Measurements from ENCODE around the gene TCFL5.

Gene TCFL5

DNA sequence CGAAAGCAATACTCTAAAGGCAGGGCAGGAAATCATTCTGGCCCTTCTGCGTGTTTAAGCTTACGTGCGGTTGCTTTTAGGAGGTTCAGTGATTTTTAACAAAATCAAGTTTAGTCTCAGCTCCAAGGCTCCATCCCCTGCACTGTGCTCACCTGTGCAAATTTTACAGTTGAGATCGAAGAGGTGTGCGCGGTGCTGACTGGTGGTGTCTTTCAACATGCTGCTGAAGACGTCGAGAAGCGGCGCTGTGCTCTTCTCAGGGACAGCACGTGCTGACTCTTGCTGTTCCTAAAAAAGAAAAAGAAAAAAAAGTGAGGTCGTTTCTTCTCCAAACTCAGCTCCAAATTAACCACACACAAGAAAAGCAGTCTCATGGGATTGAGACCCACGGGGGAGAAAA is 32.6 kb upstream of the TCFL5 start:
- DNase-seq: no peak

DNA sequence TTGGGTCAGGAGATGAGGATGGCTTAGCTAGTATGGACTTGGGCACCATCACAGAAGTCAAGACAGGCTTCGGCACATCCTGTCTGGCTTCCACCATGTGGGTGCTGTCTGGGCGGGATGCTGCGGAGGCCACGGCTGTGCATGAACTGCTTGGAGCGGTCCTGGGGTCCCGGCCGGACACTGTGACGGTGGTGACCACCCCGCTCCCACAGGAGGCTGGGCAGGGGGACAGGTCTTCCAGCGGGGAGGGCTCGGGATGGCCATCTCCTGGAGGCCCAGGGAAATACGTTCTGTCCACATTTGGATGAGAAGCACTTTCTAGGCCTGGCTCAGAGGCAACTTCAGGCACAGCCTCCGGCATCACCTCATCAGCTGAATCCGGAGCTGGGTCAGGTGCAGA is 32.1 kb upstream of the TCFL5 start:
- DNase-seq: no peak

DNA sequence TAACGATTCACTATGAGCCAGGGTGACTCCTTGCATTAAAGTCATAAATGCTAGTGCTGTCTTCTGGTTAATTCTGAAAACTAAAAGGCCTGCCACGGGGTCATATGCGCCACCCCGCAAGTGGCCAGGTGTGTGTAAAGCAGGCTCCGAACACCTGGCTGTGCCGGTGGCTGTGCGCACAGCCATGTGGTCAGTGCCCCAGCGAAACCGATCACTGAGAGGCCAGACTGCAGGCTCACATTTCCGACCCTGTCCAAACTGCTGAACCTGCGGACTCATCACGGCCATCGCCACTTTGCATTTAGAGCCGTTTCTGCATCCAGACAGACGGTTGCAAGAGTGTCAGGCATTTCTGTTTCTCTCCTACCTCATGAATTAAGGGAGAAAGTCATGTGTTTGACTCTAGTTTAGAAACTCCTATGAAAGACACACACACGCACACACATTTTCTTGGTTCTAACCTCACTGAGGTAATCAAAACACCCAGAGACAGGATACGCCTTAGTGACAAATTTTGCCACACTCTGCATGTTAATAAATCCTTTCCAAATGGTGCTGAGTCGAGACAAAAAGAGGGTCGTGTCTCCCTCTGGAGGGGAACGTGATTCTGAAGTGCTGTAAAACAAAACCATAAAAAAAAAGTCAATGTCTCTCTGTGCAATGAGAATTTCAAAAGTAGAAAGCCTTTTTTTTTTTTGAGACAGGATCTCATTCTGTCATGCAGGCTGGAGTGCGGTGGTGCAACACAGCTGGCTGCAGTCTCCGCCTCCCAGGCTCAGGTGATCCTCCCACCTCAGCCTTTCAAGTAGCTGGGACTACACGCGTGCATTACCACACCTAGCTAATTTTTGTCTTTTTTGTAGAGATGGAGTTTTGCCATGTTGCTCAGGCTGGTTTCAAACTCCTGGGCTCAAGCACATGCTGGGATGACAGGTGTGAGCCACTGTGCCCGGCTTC is 31.0 kb upstream of the TCFL5 start:
- DNase-seq: no peak

DNA sequence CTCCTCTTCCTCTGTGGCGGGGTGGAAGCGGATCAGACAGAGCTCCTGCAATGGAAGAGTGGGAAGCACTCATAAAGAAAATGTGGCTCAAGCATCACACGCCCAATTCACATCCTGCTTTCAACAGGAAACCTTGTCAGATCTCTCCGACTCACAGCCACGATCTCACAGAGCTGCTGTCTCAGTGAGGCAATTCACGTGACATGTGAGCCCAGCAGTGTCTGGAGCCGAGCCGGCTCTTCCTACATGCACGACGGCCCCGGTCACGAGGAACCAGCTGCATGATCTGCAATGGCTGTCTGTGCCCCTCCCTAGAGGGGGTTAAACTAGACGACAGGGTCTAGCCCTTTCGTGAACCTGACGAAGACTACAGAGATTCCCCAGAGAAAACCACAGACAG is 29.5 kb upstream of the TCFL5 start:
- DNase-seq: no peak

DNA sequence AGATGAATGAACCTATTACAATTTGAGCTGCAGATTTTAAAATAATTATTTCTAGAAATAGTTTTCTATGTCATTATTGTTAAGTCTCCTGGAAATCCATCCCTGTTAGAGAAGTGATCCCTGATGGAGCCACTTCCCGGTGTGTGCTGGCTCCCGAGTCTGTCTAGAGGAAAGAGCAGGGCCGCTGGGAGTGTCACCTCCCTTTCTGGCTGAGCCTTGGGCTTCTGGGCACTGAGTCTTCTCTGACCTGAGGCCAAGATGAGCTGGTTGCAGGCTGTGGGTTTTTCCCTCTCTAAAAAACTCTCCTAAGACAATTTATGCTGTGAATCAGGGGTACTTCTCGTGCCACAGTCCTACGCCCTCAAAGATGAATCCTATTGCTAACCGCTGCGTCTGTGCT is 28.8 kb upstream of the TCFL5 start:
- DNase-seq: no peak

DNA sequence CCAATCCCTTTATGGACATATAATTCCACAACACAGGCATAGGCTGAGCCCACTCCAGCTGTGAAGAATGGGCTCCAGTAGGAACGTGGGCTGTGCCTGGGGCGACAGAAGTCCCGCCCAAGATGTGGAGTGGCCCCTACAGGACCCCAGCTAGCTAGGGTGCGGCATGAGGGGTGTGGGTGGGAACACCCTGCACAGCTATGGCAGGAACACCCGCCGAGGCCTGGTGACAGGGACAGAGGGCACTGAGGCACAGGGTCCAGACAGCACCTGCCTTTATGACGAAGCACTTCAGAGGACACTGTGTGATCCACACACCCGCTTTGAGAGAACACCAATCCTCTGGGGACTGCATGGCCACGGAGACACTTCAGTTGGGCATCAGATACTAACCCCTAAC is 28.2 kb upstream of the TCFL5 start:
- DNase-seq: no peak

DNA sequence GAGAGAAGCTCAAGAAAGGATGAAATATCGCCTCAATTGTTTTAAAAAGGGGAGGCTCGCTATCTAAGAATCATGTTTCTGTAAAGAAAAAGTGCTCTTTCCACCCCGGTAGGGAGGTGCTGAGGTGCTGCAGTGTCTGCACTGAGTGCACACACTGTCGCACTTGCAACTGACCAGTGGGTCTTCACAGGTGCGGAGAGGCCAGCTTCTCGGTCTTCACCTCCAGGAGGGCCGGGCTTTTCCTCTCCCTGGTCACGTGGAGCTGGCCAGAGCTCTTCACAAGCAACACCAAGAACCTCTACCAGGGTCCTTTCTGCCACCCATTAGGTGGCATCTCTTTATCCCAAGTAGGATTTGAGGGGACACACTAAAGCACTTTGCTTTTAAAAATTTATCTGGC is 27.8 kb upstream of the TCFL5 start:
- no peak for DNase-seq

DNA sequence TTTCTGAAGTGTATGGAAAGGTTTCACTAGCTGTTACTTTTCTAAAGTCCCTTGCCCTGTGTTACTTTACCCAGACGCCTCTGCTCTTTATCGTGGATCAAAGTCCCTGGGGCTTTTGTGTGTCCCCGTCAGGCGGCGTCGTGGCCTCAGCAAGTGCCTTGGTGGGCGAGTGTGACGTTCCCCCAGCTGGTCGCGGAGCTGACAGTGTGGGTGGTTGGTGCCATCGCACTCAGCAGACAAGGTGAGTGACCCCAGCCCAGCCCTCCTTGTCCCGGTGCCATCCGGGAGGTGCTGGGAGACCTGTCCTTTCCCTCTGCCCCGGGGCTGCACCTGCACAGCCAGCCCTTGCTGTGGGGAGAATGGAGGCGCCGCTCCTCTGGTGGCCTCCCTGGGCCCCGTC is 27.3 kb upstream of the TCFL5 start:
- DNase-seq: no peak

DNA sequence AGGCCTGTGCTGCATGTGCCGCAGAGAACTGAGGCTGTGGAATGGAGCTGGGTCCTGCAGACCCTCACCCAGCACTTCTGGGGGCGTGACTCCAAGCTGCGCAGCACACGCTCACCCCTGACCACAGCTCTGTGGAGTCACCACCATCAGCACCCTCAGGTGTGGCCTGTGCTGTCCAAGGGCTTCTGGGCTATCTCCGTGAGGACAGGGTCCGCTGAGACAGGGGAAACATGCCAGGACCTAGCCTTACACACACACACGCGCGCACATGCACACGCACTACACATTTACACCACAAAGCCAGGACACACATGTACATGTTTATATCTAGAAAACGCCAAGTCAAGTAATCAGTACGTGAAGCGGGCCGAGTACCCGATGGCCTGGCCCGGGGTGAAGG is 26.8 kb upstream of the TCFL5 start:
- no peak for DNase-seq

DNA sequence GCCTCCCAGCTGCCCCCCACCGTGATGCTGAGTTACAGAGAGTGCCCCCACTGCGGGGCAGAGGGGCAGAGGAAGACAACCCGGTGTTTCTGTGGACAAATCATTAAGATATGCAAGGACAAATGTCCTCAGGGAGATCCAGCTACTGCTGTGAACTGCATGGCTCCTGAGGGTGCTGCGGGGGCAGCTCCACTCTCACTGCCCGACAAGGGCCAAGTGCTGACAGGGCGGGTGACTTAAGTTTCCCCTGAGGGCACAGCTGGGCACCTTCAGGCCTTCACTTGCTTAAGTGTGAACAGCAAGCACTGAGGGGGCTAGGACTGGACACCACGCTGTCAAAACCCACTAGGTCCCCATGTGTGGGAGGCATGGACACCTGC is 26.2 kb upstream of the TCFL5 start:
- DNase-seq: no peak

DNA sequence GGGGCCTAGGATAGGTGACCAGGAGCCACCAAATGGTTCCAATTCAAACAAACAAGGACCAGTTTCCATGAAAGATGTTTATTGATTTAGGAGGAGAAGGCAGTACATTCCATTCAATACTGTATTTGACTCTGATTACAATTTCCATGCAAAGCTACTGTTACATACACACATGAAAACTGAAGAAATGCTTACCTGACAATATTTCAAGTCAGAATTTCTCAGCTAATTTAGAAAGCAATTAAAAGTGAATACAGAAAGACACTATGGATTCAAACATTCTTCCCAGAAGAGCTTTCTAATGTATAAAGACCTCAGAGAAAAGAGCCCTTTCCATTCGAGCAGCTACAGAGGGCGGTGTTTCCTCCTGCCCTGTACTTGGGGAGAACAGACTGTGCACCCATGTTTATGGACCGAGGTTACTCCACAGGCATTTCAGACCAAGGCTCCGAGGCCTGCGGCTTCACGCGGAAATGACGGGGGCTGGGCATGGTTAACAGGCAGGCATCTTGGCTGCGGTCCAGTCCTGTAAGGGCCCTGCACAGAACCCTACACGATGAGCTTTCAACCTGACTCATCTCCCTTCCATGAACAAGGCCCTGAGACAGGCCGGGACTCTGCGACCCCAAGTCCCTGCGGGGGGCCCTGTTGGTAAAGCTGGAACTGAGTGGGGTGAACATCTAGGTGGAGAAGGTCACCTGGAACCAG is 25.7 kb upstream of the TCFL5 start:
- DNase-seq: no peak

DNA sequence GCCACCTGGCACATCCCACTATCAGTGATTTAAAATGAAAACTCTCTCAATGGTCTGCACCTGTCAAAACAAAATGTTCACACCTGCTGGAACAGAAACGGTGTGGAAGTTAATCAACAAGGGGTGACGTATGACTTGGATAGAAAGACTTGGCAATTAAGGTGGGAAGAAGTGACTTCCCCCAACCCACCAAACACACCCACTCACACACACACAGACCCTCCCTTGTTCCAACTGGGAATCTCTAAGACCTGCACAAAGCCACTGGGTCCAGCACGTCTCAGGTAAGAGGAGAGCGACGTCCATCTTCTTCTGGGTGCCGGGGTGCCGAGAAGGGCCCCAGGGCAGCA is 25.1 kb upstream of the TCFL5 start:
- no peak for DNase-seq

DNA sequence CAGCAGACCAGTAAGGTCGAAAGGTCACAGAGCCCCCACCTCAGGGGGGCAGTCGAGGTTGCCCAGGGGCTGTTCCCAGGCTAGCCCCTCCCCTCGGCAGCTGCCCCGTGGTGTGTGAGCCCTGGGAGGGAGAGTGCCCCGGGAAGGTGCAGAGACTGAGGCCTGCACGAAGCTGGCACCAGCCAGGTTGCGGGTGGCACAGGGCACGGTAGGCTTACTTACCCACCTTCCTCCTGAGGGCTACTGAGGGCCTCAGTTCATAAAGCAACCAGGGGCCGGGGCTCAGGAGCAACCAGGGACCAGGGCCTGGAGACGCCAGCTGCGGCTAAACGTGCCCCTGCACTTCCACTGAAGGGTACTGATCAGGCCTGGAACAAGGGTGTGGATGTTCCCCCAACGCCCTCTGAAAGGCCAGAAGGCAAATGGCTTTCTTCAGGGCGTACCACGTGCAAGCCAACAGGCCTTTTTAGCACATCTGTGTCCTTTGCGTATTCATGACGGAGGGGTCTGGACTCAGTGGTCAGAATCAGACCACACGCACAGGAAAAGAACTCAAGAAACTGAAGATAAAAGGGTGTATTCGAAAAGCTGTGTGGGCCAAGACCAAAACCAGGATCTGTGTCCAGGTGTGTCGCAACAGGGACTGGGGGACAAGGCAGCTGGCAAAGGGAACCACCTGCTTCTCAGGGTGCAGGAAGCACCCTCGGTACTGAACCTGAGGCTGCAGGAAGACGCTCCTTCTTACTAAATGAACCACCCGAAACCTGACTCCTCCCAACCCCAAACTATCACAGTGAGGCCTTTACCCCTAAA is 24.5 kb upstream of the TCFL5 start:
- no peak for DNase-seq

DNA sequence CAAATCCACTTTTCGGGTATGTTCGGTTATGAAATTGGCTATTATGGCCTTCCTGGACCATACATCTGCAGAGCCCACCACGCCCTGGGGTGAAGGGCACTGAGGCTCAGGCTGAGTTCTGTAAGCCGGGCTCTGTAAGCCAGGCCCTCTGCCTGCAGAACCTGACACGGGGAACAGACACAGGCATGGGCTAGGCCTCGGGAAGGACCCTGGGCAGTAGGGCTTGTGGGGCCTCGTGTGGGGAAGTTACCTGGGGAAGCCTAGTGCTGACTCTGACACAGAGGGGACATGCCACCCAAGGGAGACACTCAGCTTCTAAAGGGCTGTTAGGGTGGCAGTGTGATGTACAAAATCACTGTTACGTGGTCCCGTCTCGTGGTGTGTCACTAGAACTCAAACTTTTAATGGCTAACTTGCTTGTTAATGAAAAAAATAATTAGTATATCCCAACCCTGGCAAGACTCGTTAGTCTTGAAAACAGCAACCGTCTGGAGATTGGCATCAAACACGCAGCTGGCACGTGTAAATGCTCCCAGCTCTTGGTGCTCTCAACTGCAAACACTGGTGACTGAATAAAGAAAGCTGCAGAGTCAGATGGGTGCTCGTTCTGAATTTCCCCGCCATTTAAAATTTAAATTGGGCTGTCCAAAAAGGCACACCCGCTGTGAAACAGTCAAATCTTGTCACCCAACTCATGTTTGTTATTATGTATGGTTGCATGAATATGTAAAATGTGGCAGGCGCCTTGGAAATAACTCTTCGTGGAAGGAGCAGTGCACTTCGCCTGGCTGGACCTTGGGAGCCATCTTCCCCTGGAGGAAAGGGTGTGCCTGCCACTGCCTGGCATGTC is 23.6 kb upstream of the TCFL5 start:
- DNase-seq: no peak

DNA sequence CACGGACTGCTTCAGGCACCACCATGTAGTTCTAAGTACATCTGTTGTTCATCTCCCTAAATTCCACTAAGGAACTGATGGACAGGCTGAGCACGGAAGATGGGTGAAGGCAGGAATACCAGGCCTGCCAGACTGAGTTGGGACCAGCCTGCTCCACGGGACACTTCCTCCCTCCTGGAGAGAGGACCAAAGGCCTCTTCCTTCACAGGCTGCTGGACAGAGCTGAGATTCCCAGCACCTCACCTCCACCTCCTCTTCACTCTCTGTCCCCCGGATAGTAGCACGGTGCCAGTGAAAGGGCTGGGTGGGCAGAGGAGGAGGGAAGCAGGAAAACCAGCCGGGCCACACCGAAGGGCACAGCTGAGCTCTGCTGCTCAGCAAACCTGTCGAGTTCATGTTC is 22.9 kb upstream of the TCFL5 start:
- no peak for DNase-seq

DNA sequence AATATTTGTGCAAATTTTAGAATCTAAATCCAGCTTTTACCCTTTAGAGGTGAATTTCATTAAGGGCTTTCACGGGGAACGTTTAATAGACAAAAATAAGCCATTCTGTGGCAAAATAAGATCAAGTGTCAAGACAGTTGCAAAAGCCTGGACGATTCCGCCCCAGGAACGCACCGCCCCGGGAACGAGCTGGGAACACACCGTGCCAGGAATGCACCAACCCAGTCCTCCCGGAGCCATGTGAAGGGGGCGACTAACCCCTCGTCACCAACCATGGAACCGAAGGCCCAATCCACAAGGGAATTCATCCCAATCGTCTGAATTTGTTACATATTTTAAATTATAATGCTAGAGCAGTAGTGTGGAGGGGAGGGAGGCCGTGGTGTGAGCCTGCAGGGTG is 20.8 kb upstream of the TCFL5 start:
- no peak for DNase-seq

DNA sequence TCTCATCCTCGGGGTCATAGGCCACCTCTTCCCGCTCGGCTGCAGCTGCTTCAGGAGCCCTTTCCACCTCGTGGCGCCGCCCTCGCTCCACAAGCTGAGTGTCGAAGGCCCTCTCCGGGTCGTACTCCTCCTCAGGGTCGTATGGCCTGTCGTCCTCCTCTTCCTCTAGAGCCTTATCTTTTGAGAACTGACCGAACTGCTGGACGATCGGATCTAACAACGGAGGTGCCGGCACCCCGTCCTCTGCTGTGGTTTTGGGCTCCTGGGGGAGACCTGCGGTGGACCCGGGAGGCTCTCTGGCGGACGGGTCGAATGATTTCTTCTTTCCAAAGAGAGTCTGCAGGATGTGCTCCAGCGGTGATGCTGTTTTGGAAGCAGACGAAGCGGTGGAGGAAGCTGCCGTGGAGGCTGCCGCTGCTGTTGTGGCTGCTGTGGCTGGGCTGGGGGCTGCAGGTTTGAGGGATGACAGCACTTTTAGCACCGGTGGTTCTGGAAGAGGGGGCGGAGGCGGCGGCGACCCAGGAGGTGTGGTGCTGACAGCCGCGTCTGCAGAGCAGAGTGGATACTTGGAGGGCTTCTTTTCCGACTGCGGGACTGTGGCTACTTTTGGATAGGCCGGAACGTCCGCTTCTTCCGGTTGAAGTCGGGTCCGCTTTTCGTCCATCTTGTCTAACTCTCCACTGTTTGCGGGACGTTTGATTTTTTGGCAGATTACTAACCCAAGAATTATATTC is 20.2 kb upstream of the TCFL5 start:
- DNase-seq: no peak

DNA sequence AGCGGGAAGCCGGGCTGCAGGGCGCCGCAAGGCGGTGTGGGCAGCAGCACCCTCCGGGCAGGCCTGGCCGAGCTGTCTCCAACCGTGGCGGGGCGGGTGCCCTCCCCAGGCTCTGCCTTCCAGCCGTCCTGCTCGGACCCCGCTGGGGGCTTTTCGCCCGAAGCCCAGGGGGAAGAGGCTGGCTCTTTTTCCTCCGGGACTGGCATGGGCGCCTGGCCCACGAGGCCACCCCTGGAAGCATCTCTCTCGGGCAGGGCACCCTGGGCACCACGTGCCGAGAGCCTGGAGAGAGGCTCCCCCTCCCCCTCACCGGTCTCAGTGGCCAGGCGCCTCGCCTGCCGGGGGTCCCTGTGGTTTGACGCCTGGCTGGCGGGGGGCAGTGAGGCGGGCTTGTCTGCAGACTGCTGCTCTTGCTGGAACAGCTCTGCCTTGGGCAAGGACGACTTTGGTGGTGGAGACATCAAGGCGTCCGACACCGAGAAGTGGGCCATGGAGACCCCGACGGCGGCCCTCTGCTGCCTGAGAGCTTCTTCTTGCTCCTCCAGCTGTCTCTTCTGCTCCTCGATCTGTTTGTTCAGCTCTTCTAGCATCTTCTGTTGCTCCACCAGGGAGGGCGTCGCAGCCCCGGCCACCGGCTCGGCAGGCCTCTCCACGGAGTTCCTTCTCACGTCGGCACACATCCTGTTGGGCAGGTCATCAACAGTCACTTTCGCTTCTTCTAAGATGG is 19.5 kb upstream of the TCFL5 start:
- DNase-seq: no peak

DNA sequence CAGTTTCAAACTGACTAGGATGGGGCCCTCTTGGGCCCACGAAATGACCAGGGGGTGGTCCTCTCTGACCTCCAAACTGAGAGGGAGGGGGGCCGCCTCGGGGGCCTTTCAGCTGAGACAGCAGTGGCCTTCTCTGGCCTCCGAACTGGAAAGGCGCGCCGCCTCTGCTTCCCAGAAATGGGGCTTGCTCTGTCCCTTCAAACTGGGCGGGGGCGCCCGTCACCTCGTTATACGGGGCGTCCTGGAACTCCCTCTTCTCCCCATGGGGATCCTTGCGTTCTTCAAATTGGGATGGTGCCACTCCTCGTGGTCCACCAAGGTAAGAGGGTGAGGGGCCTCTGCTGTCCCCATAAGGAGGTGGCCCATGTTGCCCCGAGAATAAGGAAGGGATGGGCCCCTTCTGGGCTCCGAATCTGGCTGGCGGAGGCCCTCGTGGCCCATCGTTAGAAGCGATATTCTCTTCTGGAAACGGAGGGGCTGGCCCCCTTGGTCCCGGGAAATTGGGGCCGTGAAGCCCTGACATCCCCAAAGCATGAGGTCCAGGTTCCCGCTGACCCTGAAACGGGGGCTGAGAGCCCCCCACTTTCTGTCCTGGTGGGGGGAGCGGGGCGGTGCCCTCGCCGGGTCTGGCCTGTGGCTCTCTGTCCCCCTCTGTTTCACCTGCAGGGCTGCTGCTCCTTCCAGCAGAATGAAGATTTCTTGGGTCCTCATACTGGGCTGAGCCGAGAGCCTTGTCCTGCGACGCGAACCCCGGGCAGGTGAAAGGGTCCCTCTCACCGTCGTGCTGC is 18.7 kb upstream of the TCFL5 start:
- DNase-seq: no peak
